Measurements from ENCODE around the gene GRID2. TPM values are rescaled to one million over a fixed set of nuclear protein-coding genes. Genes with fewer than 3 reads are reported as not detected.
A peak's percentile ranks its signal among the peaks of the same experiment; 100 is the strongest.

The GRID2 gene
- polyA plus RNA-seq, 1 donor from 2014 or later, result 14.9 TPM

DNA sequence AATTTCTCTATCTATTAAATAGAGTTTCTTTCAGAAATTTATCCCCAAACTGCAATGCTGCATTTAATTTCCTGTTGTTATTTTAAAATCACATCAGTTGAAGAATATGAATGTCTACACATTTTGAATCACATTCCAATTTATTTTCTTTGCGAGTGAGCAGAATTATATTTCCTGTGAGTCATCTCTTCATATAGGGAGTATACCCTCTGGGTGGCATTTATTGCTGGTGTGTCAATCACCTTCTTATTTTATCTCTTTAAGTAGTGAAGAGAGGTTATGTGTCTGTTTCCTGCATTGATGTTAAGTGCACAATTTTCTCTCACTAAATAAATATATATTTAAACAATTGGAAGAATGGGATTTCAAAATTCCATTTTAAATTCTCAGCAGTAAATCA lies 1013.8 kb downstream of the GRID2 start:
- Histone ChIP-seq H4K20me1 (ENCODE audit: insufficient read depth) (no peaks in the 10 kb centered on the region), H3K9ac (ENCODE audit: low read length) (no peak overlapping the region), H2AFZ (ENCODE audit: low read depth, low read length) (no peak overlapping the region), H3K9me2 (ENCODE audit: insufficient read depth, low read length) (no peaks in the 10 kb centered on the region), H3F3A (ENCODE audit: insufficient read depth, low read length, poor library complexity, severe bottlenecking) (no peaks in the 10 kb centered on the region), H3K79me2 (replicated peaks; ENCODE audit: insufficient read depth, low read length) (no peaks in the 10 kb centered on the region), H3K9me3 (ENCODE audit: low read length) (no peaks in the 10 kb centered on the region), H3K27me3 (ENCODE audit: insufficient read depth, low read depth, low read length) (no peaks in the 10 kb centered on the region), H3K4me3 (ENCODE audit: low read length) (no peak overlapping the region), H3K4me2 (ENCODE audit: low read length) (no peak overlapping the region), H3K27ac (ENCODE audit: low read length) (no peak overlapping the region), H3K36me3 (ENCODE audit: insufficient read depth, low read length) (no peaks in the 10 kb centered on the region)
- no peak for TF ChIP-seq MXI1 (conservative IDR thresholded peaks at IDR 0.05; ENCODE audit: poor library complexity, severe bottlenecking)
- no peak for TF ChIP-seq TAF1 (IDR thresholded peaks at IDR 0.05; ENCODE audit: low read depth)
- TF ChIP-seq EZH2 (IDR thresholded peaks at IDR 0.05; ENCODE audit: borderline replicate concordance, insufficient read depth, low read length, poor library complexity, severe bottlenecking), result no peak
- TF ChIP-seq, protein P1, sequence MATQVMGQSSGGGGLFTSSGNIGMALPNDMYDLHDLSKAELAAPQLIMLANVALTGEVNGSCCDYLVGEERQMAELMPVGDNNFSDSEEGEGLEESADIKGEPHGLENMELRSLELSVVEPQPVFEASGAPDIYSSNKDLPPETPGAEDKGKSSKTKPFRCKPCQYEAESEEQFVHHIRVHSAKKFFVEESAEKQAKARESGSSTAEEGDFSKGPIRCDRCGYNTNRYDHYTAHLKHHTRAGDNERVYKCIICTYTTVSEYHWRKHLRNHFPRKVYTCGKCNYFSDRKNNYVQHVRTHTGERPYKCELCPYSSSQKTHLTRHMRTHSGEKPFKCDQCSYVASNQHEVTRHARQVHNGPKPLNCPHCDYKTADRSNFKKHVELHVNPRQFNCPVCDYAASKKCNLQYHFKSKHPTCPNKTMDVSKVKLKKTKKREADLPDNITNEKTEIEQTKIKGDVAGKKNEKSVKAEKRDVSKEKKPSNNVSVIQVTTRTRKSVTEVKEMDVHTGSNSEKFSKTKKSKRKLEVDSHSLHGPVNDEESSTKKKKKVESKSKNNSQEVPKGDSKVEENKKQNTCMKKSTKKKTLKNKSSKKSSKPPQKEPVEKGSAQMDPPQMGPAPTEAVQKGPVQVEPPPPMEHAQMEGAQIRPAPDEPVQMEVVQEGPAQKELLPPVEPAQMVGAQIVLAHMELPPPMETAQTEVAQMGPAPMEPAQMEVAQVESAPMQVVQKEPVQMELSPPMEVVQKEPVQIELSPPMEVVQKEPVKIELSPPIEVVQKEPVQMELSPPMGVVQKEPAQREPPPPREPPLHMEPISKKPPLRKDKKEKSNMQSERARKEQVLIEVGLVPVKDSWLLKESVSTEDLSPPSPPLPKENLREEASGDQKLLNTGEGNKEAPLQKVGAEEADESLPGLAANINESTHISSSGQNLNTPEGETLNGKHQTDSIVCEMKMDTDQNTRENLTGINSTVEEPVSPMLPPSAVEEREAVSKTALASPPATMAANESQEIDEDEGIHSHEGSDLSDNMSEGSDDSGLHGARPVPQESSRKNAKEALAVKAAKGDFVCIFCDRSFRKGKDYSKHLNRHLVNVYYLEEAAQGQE (IDR thresholded peaks at IDR 0.05; ENCODE audit: borderline replicate concordance), result no peak
- TF ChIP-seq EP300 (conservative IDR thresholded peaks at IDR 0.05; ENCODE audit: poor library complexity, severe bottlenecking), result no peak
- TF ChIP-seq, protein P2, sequence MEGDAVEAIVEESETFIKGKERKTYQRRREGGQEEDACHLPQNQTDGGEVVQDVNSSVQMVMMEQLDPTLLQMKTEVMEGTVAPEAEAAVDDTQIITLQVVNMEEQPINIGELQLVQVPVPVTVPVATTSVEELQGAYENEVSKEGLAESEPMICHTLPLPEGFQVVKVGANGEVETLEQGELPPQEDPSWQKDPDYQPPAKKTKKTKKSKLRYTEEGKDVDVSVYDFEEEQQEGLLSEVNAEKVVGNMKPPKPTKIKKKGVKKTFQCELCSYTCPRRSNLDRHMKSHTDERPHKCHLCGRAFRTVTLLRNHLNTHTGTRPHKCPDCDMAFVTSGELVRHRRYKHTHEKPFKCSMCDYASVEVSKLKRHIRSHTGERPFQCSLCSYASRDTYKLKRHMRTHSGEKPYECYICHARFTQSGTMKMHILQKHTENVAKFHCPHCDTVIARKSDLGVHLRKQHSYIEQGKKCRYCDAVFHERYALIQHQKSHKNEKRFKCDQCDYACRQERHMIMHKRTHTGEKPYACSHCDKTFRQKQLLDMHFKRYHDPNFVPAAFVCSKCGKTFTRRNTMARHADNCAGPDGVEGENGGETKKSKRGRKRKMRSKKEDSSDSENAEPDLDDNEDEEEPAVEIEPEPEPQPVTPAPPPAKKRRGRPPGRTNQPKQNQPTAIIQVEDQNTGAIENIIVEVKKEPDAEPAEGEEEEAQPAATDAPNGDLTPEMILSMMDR (IDR thresholded peaks at IDR 0.05; ENCODE audit: poor library complexity, severe bottlenecking), result no peak
- TF ChIP-seq RAD21 (conservative IDR thresholded peaks at IDR 0.05), result no peak
- peak; percentile 12 for TF ChIP-seq POLR2AphosphoS5 (IDR thresholded peaks at IDR 0.05)

DNA sequence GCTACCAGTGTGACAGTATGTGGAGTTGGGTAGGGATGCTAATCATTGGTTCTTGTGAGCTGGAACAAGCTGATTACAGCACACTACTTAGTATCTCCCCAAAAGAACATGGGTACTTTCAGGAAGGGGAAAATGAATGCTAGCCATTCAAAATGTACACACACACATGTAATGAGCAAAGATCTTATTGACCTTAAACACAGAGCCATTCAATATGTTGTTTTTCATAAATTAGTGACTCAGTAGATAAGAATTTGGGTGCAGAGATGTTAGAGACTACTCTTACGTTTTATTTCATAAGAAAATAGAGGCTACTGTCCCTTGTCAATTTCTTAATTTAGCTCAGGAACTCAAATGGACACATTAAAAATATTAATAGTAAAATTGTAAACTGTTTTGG lies 1015.3 kb downstream of the GRID2 start:
- Histone ChIP-seq H3K9me2 (ENCODE audit: insufficient read depth, low read length) (no peaks in the 10 kb centered on the region), H3K27me3 (ENCODE audit: insufficient read depth, low read depth, low read length) (no peaks in the 10 kb centered on the region), H3K36me3 (ENCODE audit: insufficient read depth, low read length) (no peaks in the 10 kb centered on the region), H4K20me1 (ENCODE audit: insufficient read depth) (no peaks in the 10 kb centered on the region), H3K4me3 (ENCODE audit: low read length) (no peak overlapping the region), H3K9me3 (ENCODE audit: low read length) (no peaks in the 10 kb centered on the region), H3F3A (ENCODE audit: insufficient read depth, low read length, poor library complexity, severe bottlenecking) (no peaks in the 10 kb centered on the region), H3K9ac (ENCODE audit: low read length) (no peak overlapping the region), H3K79me2 (replicated peaks; ENCODE audit: insufficient read depth, low read length) (no peaks in the 10 kb centered on the region), H3K4me2 (ENCODE audit: low read length) (no peak overlapping the region), H2AFZ (ENCODE audit: low read depth, low read length) (no peak overlapping the region), H3K27ac (ENCODE audit: low read length) (no peak overlapping the region)
- TF ChIP-seq RAD21 (conservative IDR thresholded peaks at IDR 0.05) (no peak), EP300 (conservative IDR thresholded peaks at IDR 0.05; ENCODE audit: poor library complexity, severe bottlenecking) (no peak), SMC3 (conservative IDR thresholded peaks at IDR 0.05; ENCODE audit: poor library complexity) (no peak), MXI1 (conservative IDR thresholded peaks at IDR 0.05; ENCODE audit: poor library complexity, severe bottlenecking) (no peak), POLR2AphosphoS5 (IDR thresholded peaks at IDR 0.05) (no peak), EZH2 (IDR thresholded peaks at IDR 0.05; ENCODE audit: borderline replicate concordance, insufficient read depth, low read length, poor library complexity, severe bottlenecking) (no peak), TAF1 (IDR thresholded peaks at IDR 0.05; ENCODE audit: low read depth) (no peak)
- TF ChIP-seq, protein P2 (IDR thresholded peaks at IDR 0.05; ENCODE audit: poor library complexity, severe bottlenecking), result no peak
- TF ChIP-seq, protein P1 (IDR thresholded peaks at IDR 0.05; ENCODE audit: borderline replicate concordance), result no peak

All from neural cell (in vitro differentiated cells).